GM12878 (cell line): ENCODE results near the gene ACTR5.

ENCODE experiments used
- CEBPB ChIP-seq, 2 experiments: fragments of 150-350 bp in 1 of 2; IDR thresholded peaks; 2 replicates each; pipeline ENCODE4 v1.6.1; 2012 to 2014; ENCODE audit warnings: low read depth in 2 of 2, low read length in 2 of 2, borderline replicate concordance in 1 of 2, inconsistent platforms in 1 of 2
- EP300 ChIP-seq, 2 experiments: fragments of 150-350 bp in 1 of 2; IDR thresholded peaks; 2 replicates each; pipeline ENCODE4 v1.6.1; 2011 to 2012; ENCODE audit warnings: low read depth in 2 of 2, low read length in 2 of 2, borderline replicate concordance in 1 of 2, improper control_type of control experiment in 1 of 2, inconsistent platforms in 1 of 2; ENCODE audit not compliant: control insufficient read depth in 1 of 2
- SPI1 ChIP-seq: IDR thresholded peaks from 2 replicates; pipeline ENCODE4 v1.6.1; 2011; ENCODE audit warnings: low read depth, mild to moderate bottlenecking, low read length, moderate library complexity, borderline replicate concordance; ENCODE audit not compliant: insufficient read depth
- YY1 ChIP-seq: IDR thresholded peaks from 2 replicates; pipeline ENCODE4 v1.6.1; 2011; ENCODE audit warnings: low read depth, mild to moderate bottlenecking, low read length
- TF ChIP-seq, protein P1 (sequence below): fragments of 450-650 bp; IDR thresholded peaks from 2 replicates; pipeline ENCODE4 v1.6.1; 2017; ENCODE audit warnings: mild to moderate bottlenecking, low read depth, inconsistent platforms; ENCODE audit not compliant: poor library complexity, severe bottlenecking

DNA sequence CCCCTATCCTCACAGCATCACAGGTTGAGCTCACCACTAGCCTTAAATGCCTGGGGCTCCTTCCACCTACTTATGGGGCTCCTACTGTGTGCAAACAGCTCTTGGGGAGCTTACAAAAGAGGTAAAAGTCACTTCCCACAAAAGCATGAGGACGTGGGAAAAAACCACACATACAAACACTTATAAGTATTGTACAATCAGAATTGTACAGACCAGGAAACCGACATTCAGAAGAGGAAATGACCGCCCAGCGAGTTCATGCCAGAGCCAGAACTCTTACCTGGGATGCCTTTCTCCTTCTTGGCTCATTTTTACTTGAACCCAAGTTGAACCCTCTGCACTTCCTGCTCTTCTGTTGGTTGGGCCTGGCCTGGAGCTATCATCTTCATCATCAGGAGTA lies 50.9 kb downstream of the ACTR5 start:
- TF ChIP-seq EP300 (IDR thresholded peaks at IDR 0.05; ENCODE audit: borderline replicate concordance in 1 of 2, control insufficient read depth in 1 of 2, low read depth in 2 of 2, low read length in 2 of 2): no peak
- TF ChIP-seq YY1: no peak
- TF ChIP-seq SPI1: no peak
- TF ChIP-seq CEBPB (IDR thresholded peaks at IDR 0.05; ENCODE audit: borderline replicate concordance in 1 of 2, low read depth in 2 of 2, low read length in 2 of 2): no peak
- TF ChIP-seq, protein P1, sequence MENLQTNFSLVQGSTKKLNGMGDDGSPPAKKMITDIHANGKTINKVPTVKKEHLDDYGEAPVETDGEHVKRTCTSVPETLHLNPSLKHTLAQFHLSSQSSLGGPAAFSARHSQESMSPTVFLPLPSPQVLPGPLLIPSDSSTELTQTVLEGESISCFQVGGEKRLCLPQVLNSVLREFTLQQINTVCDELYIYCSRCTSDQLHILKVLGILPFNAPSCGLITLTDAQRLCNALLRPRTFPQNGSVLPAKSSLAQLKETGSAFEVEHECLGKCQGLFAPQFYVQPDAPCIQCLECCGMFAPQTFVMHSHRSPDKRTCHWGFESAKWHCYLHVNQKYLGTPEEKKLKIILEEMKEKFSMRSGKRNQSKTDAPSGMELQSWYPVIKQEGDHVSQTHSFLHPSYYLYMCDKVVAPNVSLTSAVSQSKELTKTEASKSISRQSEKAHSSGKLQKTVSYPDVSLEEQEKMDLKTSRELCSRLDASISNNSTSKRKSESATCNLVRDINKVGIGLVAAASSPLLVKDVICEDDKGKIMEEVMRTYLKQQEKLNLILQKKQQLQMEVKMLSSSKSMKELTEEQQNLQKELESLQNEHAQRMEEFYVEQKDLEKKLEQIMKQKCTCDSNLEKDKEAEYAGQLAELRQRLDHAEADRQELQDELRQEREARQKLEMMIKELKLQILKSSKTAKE: no peak
